H1 (cell line): ENCODE measurements around the gene TMEM145. TPM values are rescaled to one million over a fixed set of nuclear protein-coding genes. Genes with fewer than 3 reads are reported as not detected.

Experiments used
- NANOG ChIP-seq: IDR thresholded peaks from 2 replicates; pipeline ENCODE4 v1.6.1; 2011; ENCODE audit warnings: low read length, low read depth, mild to moderate bottlenecking, inconsistent platforms; ENCODE audit not compliant: insufficient read depth, poor library complexity, severe bottlenecking
- POU5F1 ChIP-seq: IDR thresholded peaks from 2 replicates; pipeline ENCODE4 v1.6.1; 2011; ENCODE audit warnings: low read depth, mild to moderate bottlenecking, low read length, moderate library complexity
- SIN3A ChIP-seq, 2 experiments: IDR thresholded peaks in 1 of 2; conservative IDR thresholded peaks in 1 of 2; 2 replicates each; pipeline ENCODE4 v1.6.1; 2011 to 2012; ENCODE audit warnings: low read length in 2 of 2, improper control_type of control experiment in 1 of 2, low read depth in 1 of 2, mild to moderate bottlenecking in 1 of 2
- SP4 ChIP-seq: IDR thresholded peaks from 2 replicates; pipeline ENCODE4 v1.6.1; 2012; ENCODE audit warnings: low read length, inconsistent platforms
- TEAD4 ChIP-seq: IDR thresholded peaks from 2 replicates; pipeline ENCODE4 v1.6.1; 2012; ENCODE audit warnings: low read depth, low read length, inconsistent platforms, mixed read lengths
- polyA plus RNA-seq, 7 experiments: library from polyadenylated mRNA; depleted of rRNA in 3 of 7; stranded (reverse) in 5 of 7; unstranded in 2 of 7; fragments of >200 nt in 5 of 7; fragments of 200-250 nt in 2 of 7; gene quantifications; 1 replicate in 5 of 7; 2 replicates in 1 of 7; 4 replicates in 1 of 7; pipeline versions ENCODE4 v1.2.1 to v1.2.3, GENCODE V29; 2011 to 2013; ENCODE audit warnings: missing spikeins in 2 of 7, mixed read lengths in 2 of 7
- total RNA-seq: library from RNA; stranded (reverse); fragmentation: NEBNext Ultra II Directional; extraction: Animal tissue kit (Norgen Biotek cat#: 25700); gene quantifications from 2 replicates; pipeline ENCODE4 v1.2.1, GENCODE V29; 2021
- TF ChIP-seq, protein P1 (sequence below): IDR thresholded peaks from 2 replicates; pipeline ENCODE4 v1.6.1; 2011; ENCODE audit warnings: low read length, improper control_type of control experiment

The TMEM145 gene
- total and polyA plus RNA-seq, 2 of the 8 experiments (the other 6 are each of a cell fraction or from before 2014, with no cell fraction given): 2.3 to 4.7 TPM

DNA sequence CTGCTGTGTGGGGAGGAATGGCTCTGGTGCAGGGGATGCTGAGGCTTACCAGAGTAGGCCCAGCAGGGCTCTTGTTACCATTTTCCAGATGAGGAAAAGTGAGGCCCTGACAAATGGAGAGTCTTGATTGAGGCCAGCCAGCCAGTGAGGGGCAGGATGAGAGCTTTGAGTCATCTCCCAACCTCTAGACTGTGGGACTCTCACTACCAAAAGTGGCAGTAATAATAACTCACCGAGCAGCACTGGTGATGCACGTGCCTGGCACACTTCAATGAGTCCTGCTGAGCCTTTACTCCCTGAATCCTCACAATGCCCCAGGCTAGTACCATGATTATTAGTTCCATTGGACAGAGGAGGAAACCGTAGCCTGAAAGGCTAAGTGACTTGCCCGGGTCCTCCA, 36.3 kb upstream of the TMEM145 start (continued):
- TF ChIP-seq, protein P1, sequence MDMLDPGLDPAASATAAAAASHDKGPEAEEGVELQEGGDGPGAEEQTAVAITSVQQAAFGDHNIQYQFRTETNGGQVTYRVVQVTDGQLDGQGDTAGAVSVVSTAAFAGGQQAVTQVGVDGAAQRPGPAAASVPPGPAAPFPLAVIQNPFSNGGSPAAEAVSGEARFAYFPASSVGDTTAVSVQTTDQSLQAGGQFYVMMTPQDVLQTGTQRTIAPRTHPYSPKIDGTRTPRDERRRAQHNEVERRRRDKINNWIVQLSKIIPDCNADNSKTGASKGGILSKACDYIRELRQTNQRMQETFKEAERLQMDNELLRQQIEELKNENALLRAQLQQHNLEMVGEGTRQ: no peak
- no peak for TF ChIP-seq POU5F1
- no peak for TF ChIP-seq SIN3A (conservative IDR thresholded peaks at IDR 0.05 in 1 of 2, IDR thresholded peaks at IDR 0.05 in 1 of 2; ENCODE audit: low read depth in 1 of 2, low read length in 2 of 2)
- TF ChIP-seq TEAD4: no peak
- no peak for TF ChIP-seq SP4
- TF ChIP-seq NANOG: no peak
